Hematopoietic multipotent progenitor cell treated with erythropoietin and hydrocortisone succinate and interleukin-3 and kit ligand, for 15 days (in vitro differentiated cells): ENCODE data around the gene KRT72.
A peak's percentile ranks its signal among the peaks of the same experiment; 100 is the strongest.
"Not testable (repeated sequence)": the region's sequence is repeated elsewhere in the genome, so short reads cannot be mapped to it uniquely, and the experiment has no call there.

ENCODE experiments used
- DNase-seq: peaks from one replicate; pipeline ENCODE4 v3.0.0-alpha.2; 2015; ENCODE audit warnings: low spot score

Gene KRT72

DNA sequence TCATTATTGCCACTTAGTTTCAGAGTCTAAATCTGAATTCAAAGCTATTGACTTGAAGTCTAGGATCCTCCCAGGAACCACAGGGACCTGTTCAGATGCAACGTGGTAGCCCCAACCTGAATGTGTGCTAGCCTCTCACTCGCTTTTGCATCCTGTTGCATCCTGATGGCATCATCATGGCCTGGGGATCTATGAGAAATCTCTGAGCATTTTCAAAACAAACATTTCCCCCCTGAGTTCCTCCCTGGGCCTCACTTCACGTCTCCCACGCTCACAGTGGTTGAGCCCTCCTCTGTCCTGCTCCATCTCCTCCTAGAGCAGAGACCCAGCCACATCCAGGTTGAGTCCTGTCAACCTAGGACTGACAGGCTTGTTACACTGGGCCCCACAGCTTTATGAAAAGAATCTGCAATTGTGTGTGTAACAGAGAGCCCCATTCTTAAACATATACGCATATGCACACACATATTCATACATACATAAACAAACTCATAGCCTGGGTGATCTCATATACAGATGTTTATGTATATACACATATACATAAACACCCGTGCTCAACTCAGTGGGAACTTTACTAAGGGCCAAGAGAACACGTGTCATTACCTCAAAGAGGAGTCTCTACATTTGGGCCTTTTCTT, 5.4 kb upstream of the KRT72 start:
- no peak for DNase-seq

DNA sequence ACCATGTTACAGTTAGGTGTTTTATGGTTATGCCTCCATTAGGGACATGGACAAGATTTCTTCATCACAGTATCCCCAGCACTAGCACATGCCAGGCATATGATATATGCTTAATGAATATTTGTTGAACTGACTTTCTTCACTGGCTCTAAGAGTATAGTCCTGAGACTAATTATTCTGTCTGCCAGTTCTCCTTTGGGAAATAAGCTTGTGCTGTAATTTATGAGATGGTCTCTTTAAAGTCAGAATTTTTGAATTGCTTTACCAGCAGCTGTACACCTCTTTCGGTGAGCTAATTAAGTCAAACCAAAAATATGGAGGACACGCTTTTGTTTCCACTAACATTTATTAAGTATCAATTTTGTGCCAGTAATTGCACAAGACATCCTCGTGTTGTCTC, 4.8 kb upstream of the KRT72 start:
- DNase-seq = no peak

- DNase-seq = no peak
These were observed 4.3 kb upstream of the KRT72 start for GRCh38 chr12:52605542-52605941.

DNA sequence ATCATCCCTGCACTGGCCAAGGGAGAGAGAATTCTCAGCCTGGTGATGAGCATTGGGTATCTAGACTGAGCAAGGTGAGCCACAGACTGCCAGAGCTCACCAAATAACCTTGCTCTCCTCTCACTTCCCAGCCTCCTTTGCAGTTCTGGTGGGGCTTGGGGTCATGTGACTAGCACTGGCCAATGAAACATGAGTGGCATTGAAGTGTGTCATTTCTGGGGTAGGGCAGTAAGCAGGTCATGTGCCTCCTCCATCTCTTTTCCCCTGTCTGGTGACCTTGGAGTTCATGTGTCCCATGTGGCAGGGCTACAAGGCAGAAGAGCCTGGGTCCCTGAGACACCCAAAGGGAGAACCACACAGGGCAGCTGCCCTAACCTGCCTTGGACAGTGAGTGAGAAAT, 3.6 kb upstream of the KRT72 start:
- no peak for DNase-seq

DNA sequence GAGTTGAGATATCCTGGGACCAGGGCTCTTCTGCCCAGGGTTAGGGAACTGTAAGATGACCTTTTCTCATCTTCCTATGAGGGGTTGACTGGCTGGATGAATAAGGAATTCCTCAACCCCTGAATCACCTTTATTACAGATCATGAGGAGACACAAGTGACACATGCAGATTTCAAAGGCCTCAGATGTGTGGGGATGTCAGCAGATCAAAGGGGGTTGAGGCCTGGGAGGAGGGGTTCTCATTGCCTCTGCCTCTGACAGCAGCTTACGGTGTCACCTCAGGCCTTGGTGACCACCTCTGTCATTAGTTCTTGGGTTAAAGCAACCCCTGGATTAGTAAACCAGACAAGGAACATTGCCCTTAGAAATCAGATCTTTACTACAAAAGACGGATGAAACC, 2.1 kb upstream of the KRT72 start:
- DNase-seq = no peak

DNA sequence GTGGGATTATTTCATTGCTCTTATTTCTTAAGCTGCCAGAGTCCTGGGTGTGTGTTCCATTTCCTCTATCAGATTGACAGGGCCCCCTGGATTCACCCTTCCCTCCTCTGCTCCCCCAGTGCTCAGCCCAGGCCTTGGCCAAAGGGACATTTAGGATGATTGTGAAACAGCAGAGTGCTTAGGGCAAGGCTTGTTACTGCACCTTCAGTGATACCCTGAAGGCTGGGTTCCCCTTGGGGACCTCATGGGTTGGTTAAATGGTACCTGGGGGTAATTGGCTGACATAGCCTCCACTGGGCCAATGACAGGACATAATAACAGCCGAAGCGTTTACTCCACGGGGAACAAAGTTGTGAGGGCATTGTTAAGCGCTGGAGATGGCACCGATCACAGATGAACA, 1.3 kb upstream of the KRT72 start:
- no peak for DNase-seq

DNA sequence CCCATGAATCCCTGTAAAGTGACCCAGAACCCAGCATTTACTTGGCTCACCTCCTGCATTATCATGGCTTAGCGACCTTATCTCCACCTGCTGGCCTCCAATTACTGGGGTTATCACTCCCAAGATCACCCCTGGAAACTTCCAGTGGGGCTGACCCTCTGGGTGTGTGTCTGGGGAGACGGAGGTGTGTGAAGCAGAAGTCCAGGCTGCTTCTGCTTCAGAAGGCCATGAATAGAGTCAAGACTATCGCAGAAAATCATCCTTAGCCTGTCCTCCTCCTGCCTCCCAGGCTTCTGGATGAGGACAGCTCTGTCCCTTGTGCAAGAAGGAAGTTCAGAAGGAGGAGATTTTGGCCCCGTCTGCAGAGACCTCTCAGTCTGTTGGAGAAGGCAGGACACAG, 408 bp upstream of the KRT72 start:
- no peak for DNase-seq

DNA sequence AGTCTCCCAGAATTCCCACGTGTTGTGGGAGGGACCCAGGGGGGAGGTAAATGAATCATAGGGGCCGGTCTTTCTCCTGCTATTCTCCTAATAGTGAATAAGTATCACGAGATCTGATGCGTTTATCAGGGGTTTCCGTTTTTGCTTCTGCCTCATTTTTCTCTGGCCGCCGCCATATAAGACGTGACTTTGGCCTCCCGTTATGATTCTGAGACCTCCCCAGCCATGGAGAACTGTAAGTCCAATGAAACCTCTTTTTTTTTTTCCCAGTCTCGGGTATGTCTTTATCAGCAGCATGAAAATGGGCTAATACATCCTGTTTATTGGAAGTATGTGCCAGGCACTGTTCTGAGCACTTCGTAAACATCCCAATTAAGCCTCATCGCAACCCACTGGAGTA, 788 bp downstream of the KRT72 start:
- DNase-seq = no peak

GRCh38 chr12:52600071-52600470, 1.2 kb downstream of the KRT72 start:
- no peak for DNase-seq

- DNase-seq = no peak
These were observed 2.3 kb downstream of the KRT72 start for GRCh38 chr12:52598966-52599365.

DNA sequence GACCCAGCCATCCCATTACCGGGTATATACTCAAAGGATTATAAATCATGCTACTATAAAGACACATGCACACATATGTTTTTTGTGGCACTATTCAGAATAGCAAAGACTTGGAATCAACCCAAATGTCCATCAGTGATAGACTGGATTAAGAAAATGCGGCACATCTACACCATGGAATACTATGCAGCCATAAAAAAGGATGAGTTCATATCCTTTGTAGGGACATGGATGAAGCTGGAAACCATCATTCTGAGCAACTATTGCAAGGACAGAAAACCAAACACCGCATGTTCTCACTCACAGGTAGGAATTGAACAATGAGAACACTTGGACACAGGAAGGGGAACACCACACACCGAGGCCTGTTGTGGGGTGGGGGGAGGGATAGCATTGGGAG, 7.0 kb downstream of the KRT72 start:
- DNase-seq = not testable (repeated sequence)

- no peak for DNase-seq
These were observed 9.7 kb downstream of the KRT72 start for GRCh38 chr12:52591521-52591920.

DNA sequence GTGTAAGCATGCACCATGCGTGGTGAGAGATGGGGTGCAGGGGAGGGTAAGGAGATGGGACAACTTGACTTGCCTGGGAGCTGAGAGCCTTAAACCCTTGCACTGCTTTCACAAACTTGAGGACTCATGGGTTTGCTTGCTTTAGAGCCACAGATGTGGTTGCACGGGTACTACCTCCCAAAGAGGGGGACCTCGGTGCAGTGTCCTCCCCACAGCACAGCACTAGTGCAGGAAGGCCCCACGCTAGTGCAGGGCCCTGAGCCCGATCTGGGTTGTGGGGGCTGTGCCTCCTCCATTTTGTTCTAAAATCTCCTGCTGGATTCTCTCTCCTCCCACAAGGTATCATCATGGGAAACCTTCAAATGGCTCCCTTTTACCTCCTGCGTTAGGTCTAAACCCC, 11.2 kb downstream of the KRT72 start:
- DNase-seq = no peak

DNA sequence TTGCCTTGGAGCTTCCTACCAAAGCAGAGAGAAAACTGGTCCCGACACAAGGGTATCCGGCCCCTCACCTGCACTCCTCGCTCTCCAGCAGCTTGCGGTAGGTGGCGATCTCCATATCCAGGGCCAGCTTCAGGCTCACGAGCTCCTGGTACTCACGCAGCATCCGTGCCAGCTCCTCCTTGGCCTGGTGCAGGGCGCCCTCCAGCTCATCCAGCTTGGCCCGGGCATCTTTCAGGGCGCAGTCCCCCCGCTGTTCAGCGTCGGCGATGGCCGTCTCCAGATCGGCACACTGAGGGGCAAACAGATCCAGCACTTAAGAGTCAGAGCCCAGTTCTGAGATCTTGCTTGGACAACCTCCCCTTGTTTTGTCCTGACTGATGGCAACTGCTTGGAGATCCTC, 13.7 kb downstream of the KRT72 start:
- no peak for DNase-seq

DNA sequence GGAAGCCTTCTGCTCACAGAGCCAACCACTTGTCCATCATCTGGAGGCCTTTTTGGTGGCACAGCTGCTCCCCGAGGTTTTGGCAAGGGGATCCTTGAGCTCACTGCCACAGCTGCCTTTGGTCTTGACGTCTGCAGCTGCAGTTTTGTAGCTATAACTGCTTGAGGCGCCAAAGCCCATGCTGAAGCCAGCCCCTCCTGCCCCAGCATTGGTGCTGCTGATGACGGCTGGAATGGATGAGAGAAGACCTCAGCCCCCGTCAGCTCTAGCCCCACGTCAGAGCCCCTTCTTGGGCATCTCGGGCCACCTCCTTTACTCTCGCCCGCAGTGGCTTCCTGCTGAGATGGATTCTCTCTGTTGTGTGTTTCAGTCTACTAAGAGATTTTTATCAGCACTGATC, 15.3 kb downstream of the KRT72 start:
- DNase-seq = no peak

GRCh38 chr12:52585066-52585465, 16.2 kb downstream of the KRT72 start:
- no peak for DNase-seq

DNA sequence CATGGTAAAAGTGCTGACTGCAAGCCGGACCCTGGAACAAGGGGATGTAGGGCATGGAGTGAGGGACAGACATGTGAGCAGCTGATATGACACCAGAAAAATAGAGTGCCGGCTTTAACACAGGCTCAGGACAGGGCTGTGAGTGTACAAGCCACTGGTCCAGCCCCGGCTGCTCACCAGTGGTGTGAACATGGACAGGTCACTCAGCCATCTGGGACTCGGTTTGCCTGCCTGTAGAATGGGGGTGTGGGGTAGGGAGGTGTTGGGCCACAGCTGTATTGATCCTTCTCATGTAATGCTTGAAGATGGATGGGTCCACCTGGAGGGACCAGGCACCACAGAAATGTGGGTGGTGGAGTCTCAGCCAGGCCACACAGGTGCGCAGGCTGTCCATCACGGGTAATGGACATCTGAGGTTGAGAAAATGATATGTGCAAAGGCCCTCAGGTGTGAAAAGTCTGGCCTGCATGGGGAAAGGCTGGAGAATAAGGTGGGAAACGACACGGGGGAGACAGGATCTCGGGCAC, 17.0 kb downstream of the KRT72 start:
- DNase-seq = no peak

GRCh38 chr12:52582971-52583456, 18.2 kb downstream of the KRT72 start:
- peak; percentile 76 for DNase-seq

GRCh38 chr12:52582486-52582885, 18.8 kb downstream of the KRT72 start:
- DNase-seq = no peak

DNA sequence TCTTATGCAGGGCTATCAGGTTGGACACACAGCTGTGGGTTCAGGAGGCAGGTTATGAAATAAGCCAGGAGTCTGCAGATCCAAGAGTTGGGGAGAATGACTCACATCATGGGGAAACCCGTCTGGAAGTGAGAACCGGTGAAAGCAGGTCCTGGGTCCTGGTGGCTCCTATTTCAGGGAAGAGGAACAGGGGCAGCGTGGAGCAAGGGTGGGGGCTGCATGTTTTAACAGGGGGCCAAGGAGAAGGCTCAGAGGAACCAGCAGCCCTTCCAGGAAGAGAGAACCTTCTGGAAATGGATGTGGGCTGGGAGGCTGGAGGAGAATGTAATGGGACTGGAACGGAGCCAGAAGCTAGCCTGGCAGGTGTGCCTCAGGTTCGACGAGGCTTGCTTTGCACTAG, 19.8 kb downstream of the KRT72 start:
- no peak for DNase-seq

- no peak for DNase-seq
These were observed 20.2 kb downstream of the KRT72 start for GRCh38 chr12:52581066-52581465.

DNA sequence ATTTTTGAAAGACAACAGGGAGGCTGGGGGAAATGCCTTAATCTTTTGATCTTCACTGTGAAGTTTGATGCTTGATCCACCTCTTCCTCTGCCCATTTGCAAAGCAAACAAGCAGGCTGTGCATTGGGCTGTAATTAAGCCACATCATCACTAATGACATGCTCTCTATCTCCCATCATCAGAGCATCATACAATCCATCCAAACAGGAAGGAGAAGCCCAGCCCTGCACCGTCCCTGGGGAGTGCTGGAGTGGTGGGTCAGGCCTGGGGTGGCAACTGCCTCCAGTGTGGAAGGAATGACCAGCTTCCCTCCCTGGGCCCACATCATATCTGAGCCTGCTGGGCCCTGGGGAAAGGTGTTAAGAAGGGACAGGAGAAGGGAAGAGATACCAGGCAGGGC, 20.8 kb downstream of the KRT72 start:
- no peak for DNase-seq

GRCh38 chr12:52579468-52580465, 21.5 kb downstream of the KRT72 start:
- DNase-seq = no peak
